ENCODE data around the gene HOXD8.

Gene HOXD8

GRCh38 chr2:176175709-176176607 lies 46.5 kb downstream of the HOXD8 start:
- DNase-seq = no peak

- DNase-seq = no peak
Measured at GRCh38 chr2:176177580-176178037, 48.1 kb downstream of the HOXD8 start.

GRCh38 chr2:176178038-176178756 lies 48.7 kb downstream of the HOXD8 start:
- DNase-seq = no peak

GRCh38 chr2:176178757-176179295 lies 49.3 kb downstream of the HOXD8 start:
- DNase-seq = no peak

GRCh38 chr2:176181551-176181950 lies 52.0 kb downstream of the HOXD8 start:
- DNase-seq = no peak

Data from NCI-H1436 treated with DMSO at 0.1 percent for 48 hours (cell line).